OCI-LY3 (cell line): ENCODE data around the gene MACROD2.
A peak's percentile ranks its signal among the peaks of the same experiment; 100 is the strongest.

Source experiments
- H2AFZ ChIP-seq: fragments of 200-600, 300-600 bp; shearing (Covaris generic); 2 replicates; pipeline ENCODE4 v1.6.0; 2014; ENCODE audit warnings: antibody characterized with exemption, low read depth, low read length
- H3K27ac ChIP-seq: fragments of 200-600, 300-600 bp; sonication (generic); 2 replicates; pipeline ENCODE4 v1.5.1; 2014; ENCODE audit warnings: mild to moderate bottlenecking, low read length, moderate library complexity, mixed read lengths
- H3K27me3 ChIP-seq: fragments of 200-600, 300-600 bp; sonication (generic); 2 replicates; pipeline ENCODE4 v1.6.1; 2014; ENCODE audit warnings: low read depth, low read length, mixed read lengths
- H3K36me3 ChIP-seq: fragments of 200-600, 300-600 bp; sonication (generic); replicated peaks from 2 replicates; pipeline ENCODE3; 2014; ENCODE audit warnings: low read depth, low read length, mixed read lengths
- H3K4me1 ChIP-seq: fragments of 300-600, 200-600 bp; sonication (generic); 2 replicates; pipeline ENCODE4 v1.6.1; 2014; ENCODE audit warnings: low read length, mixed read lengths
- H3K4me2 ChIP-seq: fragments of 200-600, 300-600 bp; sonication (generic); 2 replicates; pipeline ENCODE4 v1.6.1; 2014; ENCODE audit warnings: low read length, mixed read lengths
- H3K4me3 ChIP-seq: fragments of 300-600, 200-600 bp; sonication (generic); 2 replicates; pipeline ENCODE4 v1.5.1; 2014; ENCODE audit warnings: antibody characterized with exemption, mild to moderate bottlenecking, low read length, moderate library complexity
- H3K79me2 ChIP-seq: fragments of 300-600, 200-600 bp; shearing (Covaris generic); 2 replicates; pipeline ENCODE4 v1.6.1; 2014; ENCODE audit warnings: mild to moderate bottlenecking, low read length, mixed read lengths
- H3K9ac ChIP-seq: fragments of 300-600, 200-600 bp; shearing (Covaris generic); 2 replicates; pipeline ENCODE4 v1.6.0; 2014; ENCODE audit warnings: mild to moderate bottlenecking, low read length, moderate library complexity
- H3K9me3 ChIP-seq: fragments of 200-600, 300-600 bp; shearing (Covaris generic); 2 replicates; pipeline ENCODE4 v1.6.1; 2014; ENCODE audit warnings: low read length, mixed read lengths; ENCODE audit not compliant: insufficient read depth
- H4K20me1 ChIP-seq: fragments of 200-600, 300-600 bp; sonication (generic); 2 replicates; pipeline ENCODE4 v1.6.1; 2016; ENCODE audit warnings: low read length, mixed read lengths; ENCODE audit not compliant: insufficient read depth
- EZH2phosphoT487 ChIP-seq: fragments of 200-600 bp; shearing (Covaris generic); IDR thresholded peaks from 2 replicates; pipeline ENCODE4 v1.6.1; 2018; ENCODE audit warnings: antibody characterized with exemption, mixed run types, low read depth
- TF ChIP-seq, protein P1 (sequence below): fragments of 200-600, 300-600 bp; sonication (generic); IDR thresholded peaks from 2 replicates; pipeline ENCODE4 v1.5.1; 2014; ENCODE audit warnings: antibody characterized with exemption, low read length, low read depth

Gene MACROD2

DNA sequence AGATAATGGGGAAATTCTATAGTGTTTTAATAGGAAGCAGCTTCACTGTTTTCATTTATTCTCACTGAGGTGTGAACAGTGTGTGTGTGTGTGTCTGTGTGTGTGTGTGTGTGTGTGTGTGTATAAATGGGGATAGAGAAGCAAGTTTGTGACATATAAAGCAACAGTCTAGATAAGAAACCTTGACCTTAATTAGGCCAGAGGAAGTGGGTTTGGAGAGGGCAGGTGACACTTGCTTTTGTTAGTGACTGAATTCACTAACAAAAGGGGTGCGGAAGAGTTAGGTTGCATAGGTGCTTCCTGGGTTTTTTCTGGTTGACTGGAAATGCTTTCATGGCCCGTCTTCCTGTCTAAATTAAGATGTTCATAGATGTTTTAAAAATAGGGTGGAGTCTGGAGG lies 857.8 kb downstream of the MACROD2 start:
- Histone ChIP-seq H3K9ac (no peak overlapping the region), H3K9me3 (no peaks in the 10 kb centered on the region), H3K27ac (no peak overlapping the region), H3K79me2 (no peaks in the 10 kb centered on the region), H3K4me2 (no peak overlapping the region), H3K4me3 (no peak overlapping the region), H3K36me3 (no peaks in the 10 kb centered on the region), H3K27me3 (peaks cover 38% of the 10 kb centered on the region), H4K20me1 (no peaks in the 10 kb centered on the region), H3K4me1 (peaks cover 8% of the 10 kb centered on the region), H2AFZ (no peak overlapping the region)
- TF ChIP-seq, protein P1, sequence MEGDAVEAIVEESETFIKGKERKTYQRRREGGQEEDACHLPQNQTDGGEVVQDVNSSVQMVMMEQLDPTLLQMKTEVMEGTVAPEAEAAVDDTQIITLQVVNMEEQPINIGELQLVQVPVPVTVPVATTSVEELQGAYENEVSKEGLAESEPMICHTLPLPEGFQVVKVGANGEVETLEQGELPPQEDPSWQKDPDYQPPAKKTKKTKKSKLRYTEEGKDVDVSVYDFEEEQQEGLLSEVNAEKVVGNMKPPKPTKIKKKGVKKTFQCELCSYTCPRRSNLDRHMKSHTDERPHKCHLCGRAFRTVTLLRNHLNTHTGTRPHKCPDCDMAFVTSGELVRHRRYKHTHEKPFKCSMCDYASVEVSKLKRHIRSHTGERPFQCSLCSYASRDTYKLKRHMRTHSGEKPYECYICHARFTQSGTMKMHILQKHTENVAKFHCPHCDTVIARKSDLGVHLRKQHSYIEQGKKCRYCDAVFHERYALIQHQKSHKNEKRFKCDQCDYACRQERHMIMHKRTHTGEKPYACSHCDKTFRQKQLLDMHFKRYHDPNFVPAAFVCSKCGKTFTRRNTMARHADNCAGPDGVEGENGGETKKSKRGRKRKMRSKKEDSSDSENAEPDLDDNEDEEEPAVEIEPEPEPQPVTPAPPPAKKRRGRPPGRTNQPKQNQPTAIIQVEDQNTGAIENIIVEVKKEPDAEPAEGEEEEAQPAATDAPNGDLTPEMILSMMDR: no peak
- TF ChIP-seq EZH2phosphoT487: no peak

DNA sequence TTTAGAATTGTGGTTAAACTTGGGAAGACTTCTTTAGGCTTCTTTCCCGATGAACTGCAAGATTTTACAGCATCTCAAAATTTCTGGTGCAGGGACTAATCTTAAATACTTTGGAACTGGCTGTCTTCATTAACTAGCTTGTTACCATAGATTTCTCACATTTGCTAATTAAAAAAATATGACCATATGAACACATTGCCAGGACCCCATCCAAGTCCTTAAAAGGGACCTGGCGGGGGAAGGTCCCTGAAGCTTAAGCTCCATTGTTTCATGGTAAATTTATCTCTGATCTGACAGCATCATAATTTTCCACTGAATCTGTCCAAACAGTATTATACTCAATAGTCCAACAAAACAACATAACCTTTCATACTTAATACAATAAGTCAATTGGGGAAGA lies 859.9 kb downstream of the MACROD2 start:
- H3K9ac ChIP-seq: no peak overlapping the region
- H3K27ac ChIP-seq: no peak overlapping the region
- H3K36me3 ChIP-seq: no peaks in the 10 kb centered on the region
- H2AFZ ChIP-seq: no peak overlapping the region
- H3K4me3 ChIP-seq: no peak overlapping the region
- no peaks in the 10 kb centered on the region for H3K9me3 ChIP-seq
- peaks cover 33% of the 10 kb centered on the region for H3K27me3 ChIP-seq
- peaks cover 8% of the 10 kb centered on the region for H3K4me1 ChIP-seq
- no peak for TF ChIP-seq EZH2phosphoT487
- TF ChIP-seq, protein P1: no peak
- no peak overlapping the region for H3K4me2 ChIP-seq
- H4K20me1 ChIP-seq: no peaks in the 10 kb centered on the region
- H3K79me2 ChIP-seq: no peaks in the 10 kb centered on the region

DNA sequence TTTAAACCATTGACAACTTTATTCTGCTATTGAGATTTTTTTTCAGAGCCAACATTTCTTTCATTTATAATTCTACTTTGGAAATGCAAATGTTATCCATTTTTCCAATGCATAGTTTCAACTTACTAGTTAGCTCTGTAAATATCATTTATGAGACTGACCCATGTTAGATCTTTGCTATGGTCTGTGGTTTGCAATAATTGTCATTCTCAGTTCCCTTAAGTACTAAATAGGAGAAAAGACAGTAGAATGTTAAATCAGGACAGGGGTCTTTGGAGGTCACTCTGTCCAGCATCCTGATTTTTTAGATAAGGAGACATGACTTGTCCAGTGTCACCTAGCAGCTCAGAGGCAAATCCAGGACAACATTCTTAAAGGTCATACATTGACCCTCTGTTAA lies 864.3 kb downstream of the MACROD2 start:
- H3K9ac ChIP-seq: no peak overlapping the region
- TF ChIP-seq EZH2phosphoT487: no peak
- TF ChIP-seq, protein P1: no peak
- H3K79me2 ChIP-seq: no peaks in the 10 kb centered on the region
- no peak overlapping the region for H3K27ac ChIP-seq
- peaks cover 27% of the 10 kb centered on the region for H3K27me3 ChIP-seq
- no peaks in the 10 kb centered on the region for H4K20me1 ChIP-seq
- no peak overlapping the region for H2AFZ ChIP-seq
- no peak overlapping the region for H3K4me3 ChIP-seq
- H3K9me3 ChIP-seq: no peaks in the 10 kb centered on the region
- no peaks in the 10 kb centered on the region; the same call in 1 of the 2 replicates for H3K4me1 ChIP-seq
- no peaks in the 10 kb centered on the region for H3K36me3 ChIP-seq
- no peak overlapping the region for H3K4me2 ChIP-seq

DNA sequence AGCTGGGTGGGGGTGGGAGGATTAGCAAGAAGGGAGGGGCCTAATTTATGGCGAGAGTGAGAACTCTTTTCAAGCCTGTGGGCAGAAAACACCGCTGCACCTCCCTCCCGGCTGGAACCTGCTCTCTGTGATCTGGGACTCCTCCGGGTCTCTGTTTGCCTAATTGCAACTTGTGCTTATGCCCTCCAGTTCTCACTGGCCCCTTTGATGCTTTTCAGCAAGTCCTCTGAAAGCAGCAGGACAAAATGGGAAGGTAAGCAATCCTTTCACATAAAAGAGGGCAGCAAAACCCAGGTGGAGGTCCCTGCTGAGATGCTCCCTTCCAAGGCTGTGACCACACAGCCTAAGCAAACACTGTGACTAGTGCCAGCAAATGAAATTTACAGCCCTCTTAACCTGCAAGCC lies 865.1 kb downstream of the MACROD2 start:
- Histone ChIP-seq H3K9me3 (no peaks in the 10 kb centered on the region), H3K79me2 (no peaks in the 10 kb centered on the region), H3K4me3 (no peak overlapping the region), H3K27ac (no peak overlapping the region), H3K4me2 (peak overlapping the region; percentile 22), H4K20me1 (no peaks in the 10 kb centered on the region), H3K4me1 (no peaks in the 10 kb centered on the region; the same call in 1 of the 2 replicates), H3K9ac (no peak overlapping the region), H3K27me3 (peaks cover 27% of the 10 kb centered on the region), H3K36me3 (no peaks in the 10 kb centered on the region), H2AFZ (no peak overlapping the region)
- TF ChIP-seq EZH2phosphoT487: no peak
- TF ChIP-seq, protein P1: no peak
